Activated CD8-positive, alpha-beta memory T cell treated with anti-CD3 and anti-CD28 coated beads for 48 hours (primary cell): ENCODE measurements around the gene RNF141.

ENCODE experiments used
- DNase-seq, 3 experiments: peaks; one replicate each; pipeline ENCODE4 v3.0.0-alpha.2; 2020; ENCODE audit warnings: low read depth in 2 of 3, low spot score in 2 of 3

RNF141 gene, protein sequence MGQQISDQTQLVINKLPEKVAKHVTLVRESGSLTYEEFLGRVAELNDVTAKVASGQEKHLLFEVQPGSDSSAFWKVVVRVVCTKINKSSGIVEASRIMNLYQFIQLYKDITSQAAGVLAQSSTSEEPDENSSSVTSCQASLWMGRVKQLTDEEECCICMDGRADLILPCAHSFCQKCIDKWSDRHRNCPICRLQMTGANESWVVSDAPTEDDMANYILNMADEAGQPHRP

DNA sequence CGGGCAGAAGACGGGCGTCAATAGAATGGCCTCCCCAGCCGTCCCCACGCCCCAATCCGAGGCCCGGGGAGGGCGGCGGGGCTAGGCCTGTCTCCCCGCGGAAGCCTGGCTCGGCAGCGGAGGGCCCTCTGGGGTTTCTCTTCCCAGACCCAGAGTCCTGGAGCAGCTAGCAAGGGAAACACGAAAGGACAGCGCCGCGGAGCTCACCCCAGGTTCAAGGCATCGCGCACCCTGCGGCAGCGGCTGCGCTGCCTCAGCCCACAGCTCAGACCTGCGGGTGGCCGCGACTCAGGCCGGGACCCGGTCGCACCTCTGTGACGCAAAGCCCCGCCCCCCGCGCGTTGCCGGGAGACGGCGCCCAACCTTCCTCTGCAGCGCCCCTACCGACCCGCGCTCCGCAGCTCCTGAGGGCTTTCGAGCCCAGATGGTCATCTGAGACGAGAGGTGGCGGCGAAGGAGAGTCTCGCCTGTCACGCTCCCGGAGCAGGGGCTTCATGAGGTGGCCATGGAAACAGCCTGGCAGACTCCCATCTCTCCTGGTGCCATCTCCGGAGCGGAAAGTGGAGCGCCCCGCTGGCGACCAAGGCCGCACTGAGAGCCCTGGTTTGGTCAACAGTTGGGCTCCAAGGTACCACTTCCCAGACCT lies at the start of gene RNF141:
RNF141 (minus strand) TSS at position 273 of the 646 bp plus-strand sequence. CDS start 7,029 bp downstream, outside the sequence.
- peak; percentile 92 to 96 (median 95) for DNase-seq

GRCh38 chr11:10590218-10590915 lies 49.4 kb upstream of the RNF141 start:
- no peak for DNase-seq

GRCh38 chr11:10588904-10589303 lies 47.9 kb upstream of the RNF141 start:
- no peak for DNase-seq

- DNase-seq: no peak
These were observed 47.0 kb upstream of the RNF141 start for GRCh38 chr11:10587995-10588394.

- no peak for DNase-seq
These were observed 46.4 kb upstream of the RNF141 start for GRCh38 chr11:10587388-10587787.

DNA sequence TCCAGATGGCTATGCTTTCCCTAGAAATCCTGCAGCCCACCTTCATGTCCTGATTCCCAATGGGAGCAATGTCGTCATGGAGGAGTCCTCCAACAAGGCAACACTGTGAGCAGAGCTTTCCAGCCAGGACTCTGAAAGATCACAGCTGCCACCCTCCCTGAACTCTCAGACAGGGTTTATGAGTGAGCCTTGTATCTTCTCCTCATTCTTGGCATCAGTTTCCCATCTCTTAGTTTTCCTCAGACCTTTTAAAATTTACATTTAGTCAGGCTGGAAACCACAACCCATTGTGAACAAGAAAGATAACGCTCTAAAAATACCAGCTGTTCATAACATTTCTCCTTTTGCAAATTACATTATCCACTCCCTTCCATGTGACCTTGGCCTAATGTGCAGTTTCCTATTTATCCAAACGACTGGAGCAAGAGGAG lies 43.1 kb upstream of the RNF141 start:
- DNase-seq: no peak

DNA sequence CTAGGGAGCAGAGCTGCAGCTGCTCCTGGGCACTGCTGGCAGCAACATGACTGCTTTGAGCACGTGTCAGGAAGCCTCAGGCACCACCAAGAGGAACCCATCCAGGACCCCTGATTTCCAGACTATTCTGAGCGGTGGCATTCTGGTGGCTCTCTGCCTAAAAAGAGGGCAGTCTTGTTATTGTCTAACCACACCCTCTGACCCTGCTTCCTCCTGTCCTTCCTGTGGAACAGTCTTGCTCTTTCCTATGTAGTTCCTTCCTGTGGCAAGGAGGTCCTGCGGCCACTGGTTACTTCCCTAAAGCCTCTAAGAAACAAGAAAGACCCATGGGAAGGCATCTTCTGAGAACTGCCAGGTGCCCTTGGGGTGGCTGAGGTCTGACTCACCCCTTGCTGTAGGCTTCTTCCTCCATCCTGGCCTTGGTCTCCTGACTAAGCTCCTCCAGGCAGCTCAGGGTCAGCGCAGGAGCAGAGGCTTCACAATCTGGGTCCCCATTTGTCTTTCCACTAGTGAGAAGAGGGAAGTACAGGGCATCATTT lies 40.6 kb upstream of the RNF141 start:
- no peak for DNase-seq

DNA sequence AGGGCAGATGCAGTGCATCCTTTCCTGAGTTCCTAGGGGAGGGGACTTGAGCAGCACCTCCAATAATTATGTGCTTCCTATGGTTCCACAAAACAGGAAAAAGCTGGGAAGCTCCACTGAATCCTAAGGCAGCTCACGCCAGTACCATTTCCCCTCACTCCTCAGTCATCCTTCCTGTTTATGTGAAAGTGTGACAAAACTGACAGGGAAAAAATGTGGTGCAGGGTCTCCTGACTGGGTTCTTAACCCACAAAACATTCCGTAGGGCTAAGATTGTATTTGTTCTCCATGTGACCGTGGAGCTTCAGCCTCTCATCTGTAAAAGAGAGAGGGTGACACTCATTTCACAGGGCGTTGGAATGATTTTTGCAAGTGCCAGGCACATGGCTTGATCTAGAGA lies 39.6 kb upstream of the RNF141 start:
- DNase-seq: no peak

- no peak for DNase-seq
These were observed 38.7 kb upstream of the RNF141 start for GRCh38 chr11:10579700-10580099.

- no peak for DNase-seq
These were observed 35.0 kb upstream of the RNF141 start for GRCh38 chr11:10576035-10576398.

GRCh38 chr11:10575346-10576034 lies 34.5 kb upstream of the RNF141 start:
- DNase-seq: no peak

GRCh38 chr11:10573556-10573955 lies 32.6 kb upstream of the RNF141 start:
- DNase-seq: no peak

- DNase-seq: no peak
These were observed 32.0 kb upstream of the RNF141 start for GRCh38 chr11:10573028-10573427.

- DNase-seq: no peak
These were observed 31.5 kb upstream of the RNF141 start for GRCh38 chr11:10572533-10572932.

- no peak for DNase-seq
These were observed 27.5 kb upstream of the RNF141 start, which contains the start of gene LYVE1 for GRCh38 chr11:10568486-10568941. LYVE1 (minus strand) TSS chr11:10568665; CDS start chr11:10568532, 133 bp downstream.

GRCh38 chr11:10567446-10567845 lies 26.5 kb upstream of the RNF141 start:
- DNase-seq: no peak

DNA sequence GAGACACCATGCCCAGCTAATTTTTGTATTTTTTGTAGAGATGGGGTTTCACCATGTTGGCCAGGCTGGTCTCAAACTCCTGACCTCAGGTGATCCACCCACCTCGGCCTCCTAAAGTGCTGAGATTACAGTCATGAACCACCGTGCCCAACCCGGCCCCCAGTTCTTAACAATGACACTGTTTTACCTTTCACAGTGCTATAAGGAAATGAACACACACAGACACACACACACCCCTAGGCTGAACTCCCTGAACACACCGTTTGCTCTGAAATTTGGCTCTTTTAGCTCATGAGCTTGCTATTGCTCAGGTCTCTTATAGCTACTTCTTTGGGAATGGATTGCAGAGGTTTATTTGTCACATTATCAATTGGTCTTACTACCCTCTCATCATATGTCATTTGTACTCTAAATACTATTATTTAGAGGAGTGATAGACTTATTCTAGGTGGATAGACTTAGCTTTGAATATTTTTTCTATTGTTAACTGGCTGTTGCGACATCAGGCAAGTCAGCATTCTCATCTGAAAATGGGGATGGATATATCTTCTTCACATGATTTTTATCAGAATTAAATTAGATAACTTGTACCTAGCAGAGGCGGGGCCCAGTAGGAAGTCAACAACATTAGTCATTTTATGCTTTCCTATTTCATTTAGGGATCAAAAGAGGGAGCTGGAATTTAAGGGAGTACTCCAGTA lies 25.4 kb upstream of the RNF141 start:
- DNase-seq: no peak

- DNase-seq: no peak
These were observed 24.5 kb upstream of the RNF141 start for GRCh38 chr11:10565493-10565892.

- no peak for DNase-seq
These were observed 23.8 kb upstream of the RNF141 start for GRCh38 chr11:10564696-10565318.

DNA sequence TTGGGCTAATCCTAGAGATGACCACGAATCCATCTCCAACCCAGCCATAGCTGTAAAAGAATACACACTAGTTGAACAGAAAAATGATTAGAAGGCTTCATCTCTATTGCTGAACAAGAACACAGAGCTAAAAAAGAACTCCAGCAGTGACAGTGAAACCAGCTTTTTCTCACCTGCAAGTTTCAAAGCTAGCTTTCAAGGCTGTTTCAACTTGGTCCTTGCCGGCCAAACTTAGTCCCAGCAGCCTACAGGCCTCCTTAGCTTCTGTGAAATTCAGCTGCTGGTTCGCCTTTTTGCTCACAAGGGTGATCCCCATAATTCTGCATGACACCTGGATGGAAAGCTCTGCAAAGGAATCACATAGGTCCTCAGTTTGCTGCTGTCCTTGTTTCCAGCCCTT lies 23.0 kb upstream of the RNF141 start:
- DNase-seq: no peak
